ENCODE results near the gene UVRAG.

DNA sequence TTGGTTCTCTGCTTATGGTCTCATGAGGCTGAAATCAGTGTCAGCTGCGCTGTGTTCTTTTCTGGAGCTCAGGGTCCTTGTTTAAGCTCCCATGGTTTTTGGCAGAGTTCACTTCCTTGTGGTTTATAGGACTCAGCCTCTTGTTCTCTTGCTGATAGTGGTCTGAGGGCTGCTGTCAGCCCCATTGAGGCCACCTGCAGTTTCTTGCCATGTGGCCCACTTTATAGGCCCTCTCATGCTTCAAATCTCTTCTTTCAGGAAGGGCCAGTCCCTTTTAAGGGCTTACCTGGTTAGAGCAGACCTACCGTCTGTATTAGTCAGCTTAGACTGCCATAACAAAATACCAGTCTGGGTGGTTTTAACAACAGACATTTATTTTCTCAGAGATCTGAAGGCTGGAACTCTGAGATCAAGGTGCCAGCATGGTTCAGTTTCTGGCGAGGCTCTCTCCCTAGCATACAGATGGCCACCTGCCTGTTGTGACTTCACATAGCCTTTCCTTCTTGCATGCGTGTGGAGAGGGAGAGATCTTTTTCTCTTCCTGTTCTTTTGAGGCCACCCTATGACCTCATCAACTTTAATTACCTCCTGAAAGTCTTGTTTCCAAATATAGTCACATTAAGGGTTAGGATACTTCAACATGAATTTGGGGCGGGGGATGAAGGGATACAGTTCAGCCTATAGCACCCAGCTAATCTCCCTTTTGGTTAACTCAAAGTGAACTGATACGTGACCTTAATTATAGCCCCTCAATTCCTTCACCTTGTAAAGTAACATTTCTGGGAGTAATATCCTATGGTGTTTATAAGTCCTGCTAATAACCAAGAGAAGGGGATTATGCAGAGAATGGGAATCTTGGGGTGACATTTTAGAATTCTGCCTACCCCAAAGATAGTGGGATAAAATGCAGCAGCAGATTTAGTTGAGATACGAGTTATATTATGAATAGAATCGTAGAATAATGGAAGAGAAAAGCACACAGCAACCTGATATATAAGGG is 131.8 kb downstream of the UVRAG start:
- TF ChIP-seq EZH2 (IDR thresholded peaks at IDR 0.05) (no peak), POLR2AphosphoS5 (IDR thresholded peaks at IDR 0.05; ENCODE audit: borderline replicate concordance, low read depth, low read length) (no peak)
